Measurements from ENCODE around the gene TFDP1.

Gene TFDP1

GRCh38 chr13:113559901-113560644 lies 24.5 kb upstream of the TFDP1 start:
- TF ChIP-seq, protein P1, sequence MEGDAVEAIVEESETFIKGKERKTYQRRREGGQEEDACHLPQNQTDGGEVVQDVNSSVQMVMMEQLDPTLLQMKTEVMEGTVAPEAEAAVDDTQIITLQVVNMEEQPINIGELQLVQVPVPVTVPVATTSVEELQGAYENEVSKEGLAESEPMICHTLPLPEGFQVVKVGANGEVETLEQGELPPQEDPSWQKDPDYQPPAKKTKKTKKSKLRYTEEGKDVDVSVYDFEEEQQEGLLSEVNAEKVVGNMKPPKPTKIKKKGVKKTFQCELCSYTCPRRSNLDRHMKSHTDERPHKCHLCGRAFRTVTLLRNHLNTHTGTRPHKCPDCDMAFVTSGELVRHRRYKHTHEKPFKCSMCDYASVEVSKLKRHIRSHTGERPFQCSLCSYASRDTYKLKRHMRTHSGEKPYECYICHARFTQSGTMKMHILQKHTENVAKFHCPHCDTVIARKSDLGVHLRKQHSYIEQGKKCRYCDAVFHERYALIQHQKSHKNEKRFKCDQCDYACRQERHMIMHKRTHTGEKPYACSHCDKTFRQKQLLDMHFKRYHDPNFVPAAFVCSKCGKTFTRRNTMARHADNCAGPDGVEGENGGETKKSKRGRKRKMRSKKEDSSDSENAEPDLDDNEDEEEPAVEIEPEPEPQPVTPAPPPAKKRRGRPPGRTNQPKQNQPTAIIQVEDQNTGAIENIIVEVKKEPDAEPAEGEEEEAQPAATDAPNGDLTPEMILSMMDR (IDR thresholded peaks at IDR 0.05) = no peak

DNA sequence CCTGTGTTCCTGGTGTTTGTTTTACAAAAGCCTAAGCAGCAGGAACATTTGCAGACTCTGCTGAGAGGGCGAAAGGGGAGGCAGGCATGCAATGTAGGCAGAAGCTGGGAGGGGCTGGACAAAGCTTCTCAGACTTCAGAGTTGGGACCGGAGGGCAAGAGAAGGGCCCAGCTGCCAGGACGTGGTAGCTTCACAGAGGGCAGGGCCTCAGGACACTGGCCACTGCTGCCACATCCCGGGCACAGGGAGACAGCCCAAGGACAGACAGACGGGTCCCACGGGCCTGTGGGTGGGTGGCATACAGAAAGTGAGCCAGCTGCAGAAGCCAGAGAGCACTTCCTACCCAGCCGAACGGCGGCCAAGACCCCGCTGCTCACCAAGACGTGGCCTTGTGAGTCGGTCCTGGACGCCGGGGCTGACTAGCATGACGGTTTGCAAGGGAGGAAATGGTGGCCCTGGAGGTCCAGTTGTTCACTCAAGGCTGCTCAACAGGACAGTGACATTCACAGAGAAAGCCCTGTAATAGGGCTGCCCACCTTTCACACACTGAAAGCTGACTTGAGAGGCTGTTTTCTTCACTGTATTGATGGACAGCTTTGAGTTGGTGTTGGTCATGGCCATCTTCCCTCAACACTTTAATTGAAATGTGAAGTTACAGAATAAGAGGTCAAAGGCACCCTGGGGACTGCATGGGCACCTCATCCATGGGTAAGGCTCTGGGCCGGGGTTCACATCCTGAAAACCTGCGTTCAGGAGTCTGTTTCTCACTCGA lies 23.7 kb upstream of the TFDP1 start:
- TF ChIP-seq, protein P1 (IDR thresholded peaks at IDR 0.05) = no peak

DNA sequence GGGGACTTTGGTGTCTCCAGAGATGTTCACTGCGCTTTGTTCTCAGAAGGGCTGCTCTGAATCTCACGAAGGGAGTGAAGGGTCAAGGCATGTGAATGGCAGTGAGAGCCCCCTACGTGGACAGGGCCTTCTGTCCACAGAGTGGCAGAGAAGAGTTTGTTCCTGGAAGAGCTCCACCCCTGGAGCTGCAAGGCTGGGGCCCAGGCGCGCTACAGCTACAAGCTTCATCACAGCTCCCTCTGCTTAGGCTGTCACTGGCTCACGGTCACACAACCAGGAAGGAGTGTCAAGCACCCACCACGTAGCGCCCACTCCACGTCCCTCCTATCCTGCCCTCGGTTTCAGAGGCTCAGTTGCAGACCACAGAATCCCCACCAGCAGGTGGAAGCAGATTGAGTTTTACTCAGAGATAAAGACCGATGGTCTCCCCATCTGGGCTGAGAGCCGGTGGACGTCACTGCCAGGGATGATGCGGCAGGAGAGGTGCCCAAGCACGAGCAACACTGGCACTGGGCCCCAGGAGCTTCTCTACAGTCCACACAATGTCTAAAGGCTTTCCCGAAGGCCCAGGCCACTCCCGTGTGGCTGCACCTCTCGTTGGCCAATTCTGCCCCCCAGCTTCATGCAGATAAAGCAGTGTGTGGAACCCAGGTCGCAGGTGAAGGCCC lies 23.0 kb upstream of the TFDP1 start:
- TF ChIP-seq, protein P1 (IDR thresholded peaks at IDR 0.05) = no peak

- TF ChIP-seq, protein P1 (IDR thresholded peaks at IDR 0.05) = peak; percentile 63
Observed at GRCh38 chr13:113562085-113562749, 22.3 kb upstream of the TFDP1 start.

- TF ChIP-seq, protein P1 (IDR thresholded peaks at IDR 0.05) = no peak
Observed at GRCh38 chr13:113562844-113563243, 21.7 kb upstream of the TFDP1 start.

DNA sequence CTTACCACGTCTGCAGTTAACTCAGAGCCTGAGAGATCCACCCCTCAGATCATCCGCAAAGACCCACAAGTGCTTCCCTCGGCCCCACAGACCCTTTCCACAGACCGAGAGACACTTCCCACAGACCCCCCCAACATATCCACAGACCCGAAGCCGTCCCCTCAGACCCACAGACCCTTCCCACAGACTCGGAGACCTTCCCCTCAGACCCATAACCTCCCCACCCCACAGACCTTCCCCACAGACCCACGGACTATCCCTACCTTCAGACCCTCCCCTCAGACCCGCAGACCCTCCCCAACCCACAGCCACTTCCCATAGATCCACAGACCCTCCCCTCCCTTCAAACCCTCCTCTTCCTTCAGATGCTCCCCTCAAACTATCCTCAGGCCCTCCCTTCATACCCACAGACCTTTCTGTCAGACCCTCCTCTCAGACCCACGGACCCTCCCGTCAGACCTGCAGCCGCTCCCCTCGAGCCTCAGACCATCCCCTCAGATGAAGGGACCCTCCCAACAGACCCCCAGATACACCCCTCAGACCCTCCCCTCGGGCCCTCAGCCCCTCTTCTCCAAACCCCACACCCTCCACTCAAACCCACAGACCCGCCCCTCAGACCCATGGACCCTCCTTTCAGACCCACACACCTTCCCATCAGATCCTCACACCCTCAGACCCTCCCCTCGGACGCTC lies 20.1 kb upstream of the TFDP1 start:
- TF ChIP-seq, protein P1 (IDR thresholded peaks at IDR 0.05) = no peak
